Thoracic aorta (tissue), 2 donors: ENCODE measurements around the gene CENPP. TPM values are rescaled to one million over a fixed set of nuclear protein-coding genes. Genes with fewer than 3 reads are reported as not detected.

Source experiments
- ATAC-seq: fragments of 150-250 bp; one replicate; pipeline ENCODE4 v1.8.0; 2017; ENCODE audit warnings: low read depth; ENCODE audit not compliant: insufficient number of reproducible peaks, low FRiP score
- DNase-seq: peaks from one replicate; pipeline ENCODE4 v3.0.0-alpha.2; 2020; ENCODE audit warnings: low spot score
- H3K27ac ChIP-seq, 2 donors: fragments of 200-600 bp; sonication (generic); 1 replicate in 1 of 2; 2 replicates in 1 of 2; pipeline ENCODE4 v1.5.1; 2016; ENCODE audit warnings: mild to moderate bottlenecking in 2 of 2, moderate library complexity in 2 of 2
- H3K27me3 ChIP-seq: fragments of 200-600 bp; sonication (generic); replicated peaks from 2 replicates; pipeline ENCODE4 v1.6.0; 2016; ENCODE audit warnings: mild to moderate bottlenecking; ENCODE audit not compliant: insufficient read depth
- H3K36me3 ChIP-seq: fragments of 200-600 bp; sonication (generic); one replicate; pipeline ENCODE4 v1.5.1; 2016
- H3K4me1 ChIP-seq, 2 donors: fragments of 200-600 bp; sonication (generic); 1 replicate in 1 of 2; 2 replicates in 1 of 2; pipeline versions ENCODE4 v1.5.1 to v1.6.0; 2016; ENCODE audit warnings: low read depth in 2 of 2, mild to moderate bottlenecking in 1 of 2; ENCODE audit not compliant: control insufficient read depth in 1 of 2
- H3K4me3 ChIP-seq: fragments of 200-600 bp; sonication (generic); 2 replicates; pipeline ENCODE4 v1.5.1; 2016; ENCODE audit warnings: mild to moderate bottlenecking
- H3K9me3 ChIP-seq: fragments of 200-600 bp; sonication (generic); 2 replicates; pipeline ENCODE4 v1.5.1; 2016
- CTCF ChIP-seq: fragments of 200-600 bp; sonication (generic); IDR thresholded peaks from one replicate; pipeline ENCODE4 v1.5.1; 2019; ENCODE audit warnings: antibody characterized with exemption
- total RNA-seq, 2 donors: library from RNA; depleted of rRNA; stranded (reverse); fragments of >200 nt; gene quantifications; one replicate each; pipeline versions ENCODE4 v1.1.0 to v1.2.3, GENCODE V29; 2016

Gene CENPP
- total RNA-seq, 2 donors from 2014 or later, result 3.8 to 13.6 TPM

GRCh38 chr9:92658176-92658575 is 332.4 kb downstream of the CENPP start:
- no peaks in the 10 kb centered on the region for H3K9me3 ChIP-seq
- H3K4me3 ChIP-seq, result no peak overlapping the region
- H3K27ac ChIP-seq, result no peak overlapping the region
- H3K36me3 ChIP-seq, result peaks cover 3% of the 10 kb centered on the region
- peaks cover 0 to 11% of the 10 kb centered on the region in 2 donors for H3K4me1 ChIP-seq
- H3K27me3 ChIP-seq, result no peaks in the 10 kb centered on the region
- no peak for DNase-seq
- no peak for ATAC-seq
- no peak for TF ChIP-seq CTCF

- Histone ChIP-seq H3K4me3 (no peak overlapping the region), H3K9me3 (no peaks in the 10 kb centered on the region), H3K4me1 (peaks cover 0 to 6% of the 10 kb centered on the region in 2 donors), H3K27ac (no peak overlapping the region), H3K27me3 (no peaks in the 10 kb centered on the region), H3K36me3 (peaks cover 3% of the 10 kb centered on the region)
- TF ChIP-seq CTCF, result no peak
- no peak for DNase-seq
- no peak for ATAC-seq
These were observed 332.9 kb downstream of the CENPP start for GRCh38 chr9:92658611-92659010.

- H3K9me3 ChIP-seq, result no peaks in the 10 kb centered on the region
- no peak for ATAC-seq
- no peak overlapping the region for H3K27ac ChIP-seq
- H3K4me3 ChIP-seq, result no peak overlapping the region
- H3K4me1 ChIP-seq, result no peaks in the 10 kb centered on the region
- no peak for DNase-seq
- no peak for TF ChIP-seq CTCF
- no peaks in the 10 kb centered on the region for H3K27me3 ChIP-seq
- peaks cover 3% of the 10 kb centered on the region for H3K36me3 ChIP-seq
These were observed 333.8 kb downstream of the CENPP start for GRCh38 chr9:92659601-92660000.

GRCh38 chr9:92660266-92660665 is 334.5 kb downstream of the CENPP start:
- H3K4me1 ChIP-seq, result no peaks in the 10 kb centered on the region
- H3K4me3 ChIP-seq, result no peak overlapping the region
- H3K27ac ChIP-seq, result no peak overlapping the region
- no peak for ATAC-seq
- peaks cover 3% of the 10 kb centered on the region for H3K36me3 ChIP-seq
- H3K9me3 ChIP-seq, result no peaks in the 10 kb centered on the region
- DNase-seq, result no peak
- no peaks in the 10 kb centered on the region for H3K27me3 ChIP-seq
- TF ChIP-seq CTCF, result no peak

GRCh38 chr9:92661127-92661526 is 335.4 kb downstream of the CENPP start:
- H3K27ac ChIP-seq, result no peak overlapping the region
- no peaks in the 10 kb centered on the region for H3K4me1 ChIP-seq
- DNase-seq (no peak), ATAC-seq (no peak)
- H3K9me3 ChIP-seq, result no peaks in the 10 kb centered on the region
- no peaks in the 10 kb centered on the region for H3K27me3 ChIP-seq
- TF ChIP-seq CTCF, result no peak
- H3K36me3 ChIP-seq, result peaks cover 3% of the 10 kb centered on the region
- no peak overlapping the region for H3K4me3 ChIP-seq
